Thyroid gland (tissue), 4 donors: ENCODE data around the gene MAP3K10. TPM values are rescaled to one million over a fixed set of nuclear protein-coding genes. Genes with fewer than 3 reads are reported as not detected.

Experiments used
- DNase-seq, 2 donors: peaks; one replicate each; pipeline ENCODE4 v3.0.0-alpha.2; 2019
- H3K27ac ChIP-seq, 3 donors: fragments of 200-600 bp; sonication (generic); 1 replicate in 2 of 3; 2 replicates in 1 of 3; pipeline ENCODE4 v1.5.1; 2016 to 2019; ENCODE audit warnings: mild to moderate bottlenecking in 1 of 3, moderate library complexity in 1 of 3
- H3K27me3 ChIP-seq: fragments of 200-600 bp; sonication (generic); one replicate; pipeline ENCODE4 v1.5.1; 2019
- H3K36me3 ChIP-seq, 2 donors: fragments of 200-600 bp; sonication (generic); one replicate each; pipeline ENCODE4 v1.5.1; 2016 to 2019
- H3K4me1 ChIP-seq, 2 donors: fragments of 200-600 bp; sonication (generic); one replicate each; pipeline ENCODE4 v1.5.1; 2017 to 2019
- H3K4me3 ChIP-seq, 3 donors: fragments of 200-600 bp; sonication (generic); replicated peaks in 1 of 3; 1 replicate in 2 of 3; 2 replicates in 1 of 3; pipeline ENCODE4 v1.5.1; 2016; ENCODE audit warnings: mild to moderate bottlenecking in 1 of 3
- H3K9me3 ChIP-seq: fragments of 200-600 bp; sonication (generic); one replicate; pipeline ENCODE4 v1.5.1; 2017
- POLR2A ChIP-seq, 2 donors: fragments of 450-650 bp; IDR thresholded peaks; one replicate each; pipeline ENCODE4 v1.6.1; 2017; ENCODE audit warnings: antibody characterized with exemption in 2 of 2, mild to moderate bottlenecking in 2 of 2, moderate library complexity in 1 of 2
- WGBS, 2 donors: methylation state at CpG; one replicate each; pipeline ENCODE4 v1.1.5; 2017; 5-methylcytosine and 5-hydroxymethylcytosine counted together
- intact Hi-C: fragments of 100-400 bp; cut with DNase I; formaldehyde crosslinking; loops from one replicate; pipeline ENCODE4 v1.15.1; 2023
- total RNA-seq, 4 donors: library from RNA; depleted of rRNA; stranded (reverse); fragments of >200 nt; gene quantifications; one replicate each; pipeline ENCODE4 v1.2.3, GENCODE V29; 2016
- TF ChIP-seq, protein P1 (sequence below), 6 experiments: fragments of 200-600 bp in 3 of 6; fragments of 450-650 bp in 3 of 6; sonication (generic) in 3 of 6; IDR thresholded peaks; one replicate each; pipeline ENCODE4 v1.5.1; 2016 to 2019; ENCODE audit warnings: antibody characterized with exemption in 6 of 6, mild to moderate bottlenecking in 2 of 6, inconsistent platforms in 1 of 6, moderate library complexity in 1 of 6

MAP3K10 gene
- total RNA-seq, 4 donors from 2014 or later: 9.1 to 19.6 (median 15.9) TPM

DNA sequence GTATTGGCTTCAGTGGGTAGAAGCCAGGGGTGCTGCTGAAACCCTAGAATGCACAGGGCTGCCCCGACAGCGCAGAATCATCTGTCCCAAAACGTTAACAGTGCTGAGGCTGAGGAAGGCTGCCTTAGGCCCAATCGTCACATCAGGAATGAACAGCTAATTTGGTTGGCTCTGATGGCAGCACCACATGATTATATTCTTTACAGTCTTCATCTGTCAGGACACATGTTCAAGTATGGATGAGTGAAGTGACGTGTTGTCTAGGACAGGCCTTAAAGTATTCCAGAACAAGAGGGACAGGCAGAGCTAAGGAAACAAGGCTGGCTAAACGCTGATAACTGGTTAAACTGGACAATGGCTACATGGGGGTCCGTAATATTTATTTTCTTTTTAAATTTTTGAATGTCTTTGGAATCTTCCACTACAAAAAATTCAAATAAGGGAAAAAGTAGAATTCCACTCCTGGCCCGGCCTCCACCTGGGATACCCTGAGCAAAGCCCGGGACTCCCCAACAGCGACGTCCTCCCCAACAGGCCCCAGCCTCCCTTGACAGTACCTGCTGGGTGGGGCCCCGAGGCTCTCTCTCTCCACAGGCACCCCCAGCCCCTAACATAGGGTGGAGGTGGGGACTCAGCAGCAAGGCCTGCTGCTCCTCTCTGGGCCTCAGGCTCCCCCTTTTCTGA lies 50.0 kb downstream of the MAP3K10 start:
- H3K27ac ChIP-seq: peak overlapping the region in 2 of 3 donors; percentile 38 to 42
- no peaks in the 10 kb centered on the region for H3K27me3 ChIP-seq
- H3K4me1 ChIP-seq: peaks cover 24 to 39% of the 10 kb centered on the region in 2 donors
- no peak overlapping the region for H3K4me3 ChIP-seq
- peaks cover 39 to 53% of the 10 kb centered on the region in 2 donors for H3K36me3 ChIP-seq
- TF ChIP-seq POLR2A (IDR thresholded peaks at IDR 0.05): no peak
- TF ChIP-seq, protein P1, sequence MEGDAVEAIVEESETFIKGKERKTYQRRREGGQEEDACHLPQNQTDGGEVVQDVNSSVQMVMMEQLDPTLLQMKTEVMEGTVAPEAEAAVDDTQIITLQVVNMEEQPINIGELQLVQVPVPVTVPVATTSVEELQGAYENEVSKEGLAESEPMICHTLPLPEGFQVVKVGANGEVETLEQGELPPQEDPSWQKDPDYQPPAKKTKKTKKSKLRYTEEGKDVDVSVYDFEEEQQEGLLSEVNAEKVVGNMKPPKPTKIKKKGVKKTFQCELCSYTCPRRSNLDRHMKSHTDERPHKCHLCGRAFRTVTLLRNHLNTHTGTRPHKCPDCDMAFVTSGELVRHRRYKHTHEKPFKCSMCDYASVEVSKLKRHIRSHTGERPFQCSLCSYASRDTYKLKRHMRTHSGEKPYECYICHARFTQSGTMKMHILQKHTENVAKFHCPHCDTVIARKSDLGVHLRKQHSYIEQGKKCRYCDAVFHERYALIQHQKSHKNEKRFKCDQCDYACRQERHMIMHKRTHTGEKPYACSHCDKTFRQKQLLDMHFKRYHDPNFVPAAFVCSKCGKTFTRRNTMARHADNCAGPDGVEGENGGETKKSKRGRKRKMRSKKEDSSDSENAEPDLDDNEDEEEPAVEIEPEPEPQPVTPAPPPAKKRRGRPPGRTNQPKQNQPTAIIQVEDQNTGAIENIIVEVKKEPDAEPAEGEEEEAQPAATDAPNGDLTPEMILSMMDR (IDR thresholded peaks at IDR 0.05): no peak
- no peaks in the 10 kb centered on the region for H3K9me3 ChIP-seq
- DNase-seq: no peak
- intact Hi-C loops: no loop called here
- WGBS, 2 donors: 86 to 91% methylated on average over 12 of the region's 12 CpGs

DNA sequence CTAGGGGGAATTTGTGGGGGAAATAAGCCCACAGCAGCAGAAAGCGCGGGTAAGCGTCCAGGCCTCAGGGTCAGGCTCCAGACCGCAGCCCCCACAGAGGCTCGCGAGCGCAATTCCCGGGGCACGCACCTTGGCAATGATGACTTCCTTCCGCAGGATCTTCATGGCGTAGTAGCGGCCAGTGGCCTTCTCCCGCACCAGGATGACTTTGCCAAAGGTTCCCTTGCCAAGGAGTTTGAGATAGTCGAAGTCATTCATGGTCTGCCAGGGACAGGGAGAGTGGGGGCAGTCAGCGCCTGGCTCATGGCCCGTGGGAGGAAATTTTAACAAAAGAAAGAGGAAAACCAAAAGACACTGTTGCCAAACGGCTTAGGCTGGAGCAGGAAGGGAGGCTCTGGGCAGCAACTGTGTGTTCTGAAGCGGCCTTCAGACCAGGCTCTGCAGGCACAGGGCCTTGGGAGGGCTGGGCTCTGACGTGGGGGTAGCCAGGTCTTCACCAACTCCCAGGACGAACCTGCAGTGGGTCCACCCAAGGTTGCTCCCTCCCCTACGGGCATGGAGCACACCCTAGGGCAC lies 50.7 kb downstream of the MAP3K10 start:
- Histone ChIP-seq H3K36me3 (peaks cover 33 to 46% of the 10 kb centered on the region in 2 donors), H3K9me3 (no peaks in the 10 kb centered on the region), H3K4me1 (peaks cover 30 to 45% of the 10 kb centered on the region in 2 donors), H3K27ac (peak overlapping the region in 2 of 3 donors; percentile 38 to 42), H3K4me3 (no peak overlapping the region), H3K27me3 (no peaks in the 10 kb centered on the region)
- TF ChIP-seq POLR2A (IDR thresholded peaks at IDR 0.05): no peak
- TF ChIP-seq, protein P1 (IDR thresholded peaks at IDR 0.05): no peak
- no peak for DNase-seq
- intact Hi-C loops: no loop called here
- 55 to 80% methylated on average over 16 to 21 of the region's 21 CpGs for WGBS, 2 donors

DNA sequence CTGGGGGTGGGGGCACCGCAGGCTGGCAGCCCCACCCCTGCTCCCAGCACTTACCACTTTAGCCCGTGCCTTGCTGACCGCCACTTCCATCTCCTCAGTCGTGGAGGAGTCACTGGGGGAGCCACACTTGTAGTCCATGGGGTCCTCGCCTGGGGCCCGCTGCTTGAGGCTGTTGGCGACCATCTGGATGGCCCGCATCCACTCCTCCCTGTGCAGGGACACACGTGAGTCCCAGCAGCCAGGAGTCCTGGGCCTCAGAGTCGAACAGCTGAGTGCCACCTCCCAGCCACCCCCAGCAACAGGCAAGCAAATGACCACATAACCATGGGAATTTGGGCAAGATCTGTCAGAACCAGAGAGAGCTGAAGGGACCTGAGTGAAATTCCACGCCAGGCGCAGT lies 51.3 kb downstream of the MAP3K10 start:
- intact Hi-C loops: no loop called here
- Histone ChIP-seq H3K27ac (peak overlapping the region in 2 of 3 donors; percentile 38 to 42), H3K4me3 (no peak overlapping the region), H3K4me1 (peaks cover 35 to 51% of the 10 kb centered on the region in 2 donors), H3K27me3 (no peaks in the 10 kb centered on the region), H3K36me3 (peaks cover 28 to 40% of the 10 kb centered on the region in 2 donors), H3K9me3 (no peaks in the 10 kb centered on the region)
- TF ChIP-seq POLR2A (IDR thresholded peaks at IDR 0.05): no peak
- TF ChIP-seq, protein P1 (IDR thresholded peaks at IDR 0.05): no peak
- no peak for DNase-seq
- 69 to 80% methylated on average over 11 of the region's 12 CpGs for WGBS, 2 donors

DNA sequence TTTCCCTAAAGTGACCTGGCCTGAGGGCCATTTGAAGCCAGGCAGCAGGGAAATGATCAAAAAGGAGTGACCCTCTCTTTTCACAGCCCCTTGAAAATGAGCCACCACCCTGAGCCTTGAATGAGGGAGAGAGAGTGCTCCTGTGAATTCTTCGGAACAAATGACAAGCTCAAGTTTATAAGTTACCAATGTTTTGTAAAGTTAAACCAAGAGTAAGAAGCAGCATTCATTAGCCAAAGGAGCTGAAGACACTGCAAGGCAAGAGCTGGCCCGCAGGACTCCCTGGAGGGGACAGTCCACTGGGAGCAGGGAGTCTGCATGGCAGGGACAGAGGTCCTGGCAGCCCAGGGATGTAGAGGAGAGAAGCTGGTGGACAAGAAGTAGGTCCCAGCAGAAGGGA lies 52.0 kb downstream of the MAP3K10 start:
- Histone ChIP-seq H3K4me1 (peaks cover 42 to 58% of the 10 kb centered on the region in 2 donors), H3K36me3 (peaks cover 28 to 33% of the 10 kb centered on the region in 2 donors), H3K27ac (peak overlapping the region in 1 of 3 donors; percentile 38), H3K27me3 (no peaks in the 10 kb centered on the region), H3K9me3 (no peaks in the 10 kb centered on the region), H3K4me3 (no peak overlapping the region)
- no peak for TF ChIP-seq POLR2A (IDR thresholded peaks at IDR 0.05)
- TF ChIP-seq, protein P1 (IDR thresholded peaks at IDR 0.05): no peak
- 94 to 100% methylated on average over 2 of the region's 2 CpGs for WGBS, 2 donors
- DNase-seq: no peak
- intact Hi-C loops: no loop called here
